Measurements from ENCODE around the gene PLAC8.

DNA sequence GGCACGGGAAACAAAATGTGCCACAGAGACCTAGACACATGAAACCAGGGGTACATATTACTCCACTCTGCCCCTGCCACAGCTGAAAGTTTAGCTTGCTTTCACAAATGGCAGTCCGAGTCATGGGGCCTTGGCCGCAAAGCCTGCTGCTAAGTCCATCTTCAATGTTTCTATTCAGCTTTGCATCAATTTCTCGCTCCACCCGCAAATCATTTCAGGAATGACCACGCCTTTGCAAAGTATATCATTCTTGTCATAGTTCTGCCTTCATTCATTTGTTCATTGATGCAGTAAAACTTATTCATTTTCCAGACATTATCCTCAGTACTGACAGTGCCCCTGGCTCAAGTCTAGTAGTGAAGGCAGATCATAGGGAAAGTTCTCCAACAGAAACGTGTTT lies 9.5 kb downstream of the PLAC8 start:
- TF ChIP-seq CTCF (IDR thresholded peaks at IDR 0.05) (no peak), POLR2AphosphoS5 (IDR thresholded peaks at IDR 0.05; ENCODE audit: insufficient read depth in 1 of 2, low read depth in 1 of 2) (no peak), POLR2A (IDR thresholded peaks at IDR 0.05) (no peak)
